Fibroblast of villous mesenchyme (primary cell): ENCODE measurements around the gene KY. TPM values are rescaled to one million over a fixed set of nuclear protein-coding genes. Genes with fewer than 3 reads are reported as not detected.

Experiments
- DNase-seq: peaks from one replicate; pipeline ENCODE4 v3.0.0-alpha.2; 2010; ENCODE audit warnings: low read depth
- H3K4me3 ChIP-seq: 2 replicates; pipeline ENCODE4 v1.5.1; 2011; ENCODE audit warnings: low read depth, mild to moderate bottlenecking, low read length
- CTCF ChIP-seq: IDR thresholded peaks from 2 replicates; pipeline ENCODE4 v1.5.1; 2012; ENCODE audit warnings: low read depth, mild to moderate bottlenecking, low read length; ENCODE audit not compliant: insufficient read depth
- total RNA-seq: library from RNA; depleted of rRNA; stranded (reverse); fragments of >200 nt; gene quantifications from 2 replicates; pipeline ENCODE4 v1.2.3, GENCODE V29; 2012

The KY gene
- total RNA-seq, 1 donor = not detected

GRCh38 chr3:134682196-134682880 is 31.5 kb upstream of the KY start:
- H3K4me3 ChIP-seq = no peak overlapping the region
- no peak for DNase-seq
- TF ChIP-seq CTCF = no peak

- DNase-seq = no peak
- no peak overlapping the region for H3K4me3 ChIP-seq
- TF ChIP-seq CTCF = no peak
Measured at GRCh38 chr3:134681522-134681900, 30.7 kb upstream of the KY start.

GRCh38 chr3:134680796-134681521 is 30.1 kb upstream of the KY start:
- no peak for DNase-seq
- no peak overlapping the region for H3K4me3 ChIP-seq
- no peak for TF ChIP-seq CTCF

- H3K4me3 ChIP-seq = no peak overlapping the region
- DNase-seq = no peak
- TF ChIP-seq CTCF = no peak
Measured at GRCh38 chr3:134677987-134678308, 27.1 kb upstream of the KY start.

- TF ChIP-seq CTCF = peak; percentile 58
- no peak overlapping the region for H3K4me3 ChIP-seq
- peak; percentile 6 for DNase-seq
Measured at GRCh38 chr3:134677196-134677986, 26.6 kb upstream of the KY start.

GRCh38 chr3:134675726-134676256 is 25.0 kb upstream of the KY start:
- DNase-seq = no peak
- H3K4me3 ChIP-seq = no peak overlapping the region
- TF ChIP-seq CTCF = no peak
